T-helper 1 cell treated with Interleukin-12 subunit alpha and Interleukin-12 subunit beta and Interleukin-4 antibody, amounts not matched to agents 30 μg/mL and 1 μg/mL, for 36 hours (primary cell): ENCODE results near the gene DEFB123.

Source experiments
- H3K27ac Mint-ChIP-seq: one replicate; pipeline ENCODE4 v1.8.0; 2021; ENCODE audit warnings: mild to moderate bottlenecking, mixed read lengths
- H3K27me3 Mint-ChIP-seq: one replicate; pipeline ENCODE4 v1.8.0; 2021; ENCODE audit warnings: low read depth, mixed read lengths
- H3K36me3 Mint-ChIP-seq: one replicate; pipeline ENCODE4 v1.8.0; 2021; ENCODE audit warnings: low read depth, mixed read lengths
- H3K4me1 Mint-ChIP-seq: one replicate; pipeline ENCODE4 v1.8.0; 2021; ENCODE audit warnings: low read depth, mixed read lengths
- H3K4me3 Mint-ChIP-seq: one replicate; pipeline ENCODE4 v1.8.0; 2021; ENCODE audit warnings: mild to moderate bottlenecking, moderate library complexity, mixed read lengths
- H3K9me3 Mint-ChIP-seq: one replicate; pipeline ENCODE4 v1.8.0; 2021; ENCODE audit warnings: mixed read lengths

The DEFB123 gene

GRCh38 chr20:31485450-31486339 is 45.3 kb downstream of the DEFB123 start:
- Mint-ChIP-seq H3K36me3 (no peaks in the 10 kb centered on the region), H3K4me1 (peaks cover 2% of the 10 kb centered on the region), H3K9me3 (no peaks in the 10 kb centered on the region), H3K4me3 (no peak overlapping the region), H3K27me3 (peaks cover 23% of the 10 kb centered on the region), H3K27ac (no peak overlapping the region)

DNA sequence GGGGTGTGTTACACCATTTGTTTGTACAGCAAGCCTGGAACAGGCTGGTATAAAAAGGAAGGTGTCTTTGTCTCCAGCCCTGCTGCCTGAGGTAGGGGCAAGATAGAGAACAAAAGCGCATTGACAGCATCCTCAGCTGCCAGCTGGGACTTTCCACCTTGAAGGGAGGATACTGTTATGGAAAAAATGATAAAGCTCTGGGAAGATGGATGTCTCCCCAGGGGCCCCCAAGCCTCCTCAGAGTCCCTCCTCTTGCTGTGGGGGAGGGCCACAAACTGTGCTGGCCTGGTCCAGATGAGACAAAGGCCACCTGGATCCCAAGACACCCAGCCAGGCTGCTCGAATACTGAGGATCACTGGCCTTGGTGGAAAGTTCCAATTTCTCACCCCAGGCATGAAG is 47.7 kb downstream of the DEFB123 start:
- peaks cover 2% of the 10 kb centered on the region for H3K4me1 Mint-ChIP-seq
- peaks cover 19% of the 10 kb centered on the region for H3K27me3 Mint-ChIP-seq
- H3K27ac Mint-ChIP-seq, result no peak overlapping the region
- H3K9me3 Mint-ChIP-seq, result no peaks in the 10 kb centered on the region
- no peaks in the 10 kb centered on the region for H3K36me3 Mint-ChIP-seq
- H3K4me3 Mint-ChIP-seq, result no peak overlapping the region

DNA sequence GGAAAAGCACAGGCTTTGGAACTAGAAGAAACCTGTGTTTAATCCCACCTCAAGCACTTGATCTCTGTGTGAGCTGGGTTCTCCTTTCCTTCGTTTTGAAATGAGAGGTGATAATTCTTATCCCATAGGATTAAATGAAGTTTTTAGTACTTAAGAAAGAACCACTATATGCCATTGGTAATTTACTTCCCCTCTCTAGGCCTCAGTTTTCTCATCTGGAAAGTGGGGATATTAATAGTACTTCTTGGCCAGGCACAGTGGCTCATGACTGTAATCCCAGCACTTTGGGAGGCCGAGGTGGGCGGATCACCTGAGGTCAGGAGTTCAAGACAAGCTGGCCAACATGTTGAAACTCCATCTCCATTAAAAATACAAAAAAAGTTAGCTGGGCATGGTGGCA is 48.7 kb downstream of the DEFB123 start:
- H3K36me3 Mint-ChIP-seq, result no peaks in the 10 kb centered on the region
- peaks cover 19% of the 10 kb centered on the region for H3K27me3 Mint-ChIP-seq
- peaks cover 2% of the 10 kb centered on the region for H3K4me1 Mint-ChIP-seq
- no peaks in the 10 kb centered on the region for H3K9me3 Mint-ChIP-seq
- no peak overlapping the region for H3K4me3 Mint-ChIP-seq
- H3K27ac Mint-ChIP-seq, result no peak overlapping the region

DNA sequence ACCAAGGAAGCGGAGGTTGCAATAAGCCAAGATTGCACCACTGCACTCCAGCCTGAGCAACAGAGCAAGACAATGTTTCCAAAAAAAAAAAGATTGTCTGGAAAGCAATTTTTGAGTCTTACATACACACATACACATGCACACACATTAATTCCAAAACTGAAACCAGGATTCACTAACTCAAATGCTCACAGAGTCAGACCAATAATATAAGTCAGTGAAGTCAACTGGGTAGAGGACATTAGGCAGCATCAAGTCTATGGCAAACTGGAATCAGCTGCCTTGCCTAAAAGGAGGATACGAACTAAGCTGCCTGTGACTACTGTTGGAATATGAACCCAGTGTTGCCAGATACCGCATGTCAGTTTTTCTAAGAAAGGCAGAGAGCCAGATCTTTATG is 50.3 kb downstream of the DEFB123 start:
- no peaks in the 10 kb centered on the region for H3K9me3 Mint-ChIP-seq
- peaks cover 2% of the 10 kb centered on the region for H3K4me1 Mint-ChIP-seq
- H3K27ac Mint-ChIP-seq, result no peak overlapping the region
- peaks cover 15% of the 10 kb centered on the region for H3K27me3 Mint-ChIP-seq
- H3K4me3 Mint-ChIP-seq, result no peak overlapping the region
- H3K36me3 Mint-ChIP-seq, result no peaks in the 10 kb centered on the region

GRCh38 chr20:31494131-31494530 is 53.7 kb downstream of the DEFB123 start:
- Mint-ChIP-seq H3K36me3 (no peaks in the 10 kb centered on the region), H3K27ac (no peak overlapping the region), H3K27me3 (peaks cover 10% of the 10 kb centered on the region), H3K9me3 (no peaks in the 10 kb centered on the region), H3K4me1 (no peaks in the 10 kb centered on the region), H3K4me3 (no peak overlapping the region)

DNA sequence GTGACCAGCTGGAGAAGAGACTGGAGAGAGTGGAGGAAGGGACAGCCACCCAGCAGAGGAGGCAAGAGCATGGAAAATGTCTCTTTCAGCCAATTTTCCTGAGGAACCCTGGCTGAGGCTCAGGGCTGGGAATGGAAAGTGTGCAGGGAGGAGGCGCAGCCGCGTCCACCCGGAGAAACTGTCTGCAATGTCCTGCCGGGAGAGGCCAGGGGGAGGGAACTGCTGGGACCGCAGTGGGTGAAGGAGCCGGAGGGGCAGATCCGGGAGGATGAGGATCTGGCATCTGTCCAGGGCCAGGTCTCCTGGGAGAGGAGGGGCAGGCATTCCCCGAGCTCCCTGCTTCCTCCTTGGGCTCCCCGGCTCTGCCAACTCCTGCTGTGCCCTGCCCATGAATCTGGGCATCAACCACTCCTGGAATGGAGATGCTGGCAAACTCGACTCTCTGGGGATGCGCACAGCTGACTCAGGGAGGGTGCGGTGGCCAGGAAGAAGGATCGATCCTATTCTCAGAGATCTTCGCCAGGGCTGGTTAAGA is 56.4 kb downstream of the DEFB123 start:
- Mint-ChIP-seq H3K27ac (no peak overlapping the region), H3K27me3 (peaks cover 10% of the 10 kb centered on the region), H3K9me3 (no peaks in the 10 kb centered on the region), H3K4me1 (no peaks in the 10 kb centered on the region), H3K36me3 (no peaks in the 10 kb centered on the region), H3K4me3 (no peak overlapping the region)

GRCh38 chr20:31497838-31498540 is 57.6 kb downstream of the DEFB123 start:
- Mint-ChIP-seq H3K4me3 (no peak overlapping the region), H3K9me3 (no peaks in the 10 kb centered on the region), H3K27me3 (peaks cover 10% of the 10 kb centered on the region), H3K27ac (no peak overlapping the region), H3K36me3 (no peaks in the 10 kb centered on the region), H3K4me1 (no peaks in the 10 kb centered on the region)
